ENCODE measurements around the gene MZF1. TPM values are rescaled to one million over a fixed set of nuclear protein-coding genes. Genes with fewer than 3 reads are reported as not detected.
"Not testable (repeated sequence)": the region's sequence is repeated elsewhere in the genome, so short reads cannot be mapped to it uniquely, and the experiment has no call there.

MZF1 gene
- total and polyA plus RNA-seq, 2 donors = 9.0 to 24.7 TPM

- peaks cover 0 to 3% of the 10 kb centered on the region in 2 donors for H3K9me3 ChIP-seq (ENCODE audit: control insufficient read depth in 2 of 2, insufficient read depth in 1 of 2, low read length in 1 of 2)
- peaks cover 0 to 5% of the 10 kb centered on the region in 2 donors for H3K27me3 ChIP-seq (ENCODE audit: control insufficient read depth in 2 of 2, insufficient read depth in 1 of 2, low read length in 1 of 2)
- no peak overlapping the region for H3K27ac ChIP-seq (ENCODE audit: low read depth in 1 of 2, low read length in 1 of 2)
- H3K36me3 ChIP-seq (ENCODE audit: control insufficient read depth in 2 of 2, insufficient read depth in 2 of 2, low read length in 1 of 2) = peaks cover 49 to 59% of the 10 kb centered on the region in 2 donors
- H3K4me1 ChIP-seq (ENCODE audit: control insufficient read depth in 2 of 2, insufficient read depth in 2 of 2, low read length in 2 of 2) = peaks cover 12 to 27% of the 10 kb centered on the region in 2 donors
- DNase-seq (ENCODE audit: low read depth in 6 of 9, low spot score in 9 of 9) = no peak
- WGBS = 26% methylated on average over 1 of the region's 1 CpG
- H3K4me3 ChIP-seq (ENCODE audit: low read length in 2 of 2) = peak overlapping the region; percentile 85 to 91
These were observed 27.1 kb downstream of the MZF1 start for GRCh38 chr19:58546019-58546530.

- H3K4me3 ChIP-seq (ENCODE audit: low read length in 2 of 2) = peak overlapping the region; percentile 85 to 91
- H3K27me3 ChIP-seq (ENCODE audit: control insufficient read depth in 2 of 2, insufficient read depth in 1 of 2, low read length in 1 of 2) = peaks cover 0 to 7% of the 10 kb centered on the region in 2 donors
- H3K9me3 ChIP-seq (ENCODE audit: control insufficient read depth in 2 of 2, insufficient read depth in 1 of 2, low read length in 1 of 2) = peaks cover 0 to 3% of the 10 kb centered on the region in 2 donors
- peak in 1 of 9 donors; percentile 41 for DNase-seq (ENCODE audit: low read depth in 6 of 9, low spot score in 9 of 9)
- peaks cover 42 to 53% of the 10 kb centered on the region in 2 donors for H3K36me3 ChIP-seq (ENCODE audit: control insufficient read depth in 2 of 2, insufficient read depth in 2 of 2, low read length in 1 of 2)
- 13% methylated on average over 21 of the region's 21 CpGs for WGBS
- H3K27ac ChIP-seq (ENCODE audit: low read depth in 1 of 2, low read length in 1 of 2) = peak overlapping the region; percentile 25 to 65
- peaks cover 12 to 27% of the 10 kb centered on the region in 2 donors for H3K4me1 ChIP-seq (ENCODE audit: control insufficient read depth in 2 of 2, insufficient read depth in 2 of 2, low read length in 2 of 2)
These were observed 27.7 kb downstream of the MZF1 start for GRCh38 chr19:58545286-58546018.

DNA sequence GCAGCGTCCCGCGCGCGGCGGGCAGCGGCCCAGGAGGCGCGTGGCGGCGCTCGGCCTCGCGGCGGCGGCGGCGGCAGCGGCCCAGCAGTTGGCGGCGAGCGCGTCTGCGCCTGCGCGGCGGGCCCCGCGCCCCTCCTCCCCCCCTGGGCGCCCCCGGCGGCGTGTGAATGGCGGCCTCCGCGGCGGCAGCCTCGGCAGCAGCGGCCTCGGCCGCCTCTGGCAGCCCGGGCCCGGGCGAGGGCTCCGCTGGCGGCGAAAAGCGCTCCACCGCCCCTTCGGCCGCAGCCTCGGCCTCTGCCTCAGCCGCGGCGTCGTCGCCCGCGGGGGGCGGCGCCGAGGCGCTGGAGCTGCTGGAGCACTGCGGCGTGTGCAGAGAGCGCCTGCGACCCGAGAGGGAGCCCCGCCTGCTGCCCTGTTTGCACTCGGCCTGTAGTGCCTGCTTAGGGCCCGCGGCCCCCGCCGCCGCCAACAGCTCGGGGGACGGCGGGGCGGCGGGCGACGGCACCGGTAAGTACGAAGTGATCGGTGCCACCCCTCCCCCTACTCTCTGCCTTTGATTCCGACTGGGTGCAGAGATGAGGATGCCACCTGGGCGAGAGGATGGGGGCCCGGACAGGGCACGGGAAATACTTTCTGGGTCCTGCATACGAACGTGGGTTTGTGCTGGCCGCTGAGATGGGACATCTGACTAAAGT, 28.4 kb downstream of the MZF1 start:
- H3K4me1 ChIP-seq (ENCODE audit: control insufficient read depth in 2 of 2, insufficient read depth in 2 of 2, low read length in 2 of 2) = peaks cover 12 to 27% of the 10 kb centered on the region in 2 donors
- under 1% methylated on average over 91 of the region's 92 CpGs for WGBS

DNA sequence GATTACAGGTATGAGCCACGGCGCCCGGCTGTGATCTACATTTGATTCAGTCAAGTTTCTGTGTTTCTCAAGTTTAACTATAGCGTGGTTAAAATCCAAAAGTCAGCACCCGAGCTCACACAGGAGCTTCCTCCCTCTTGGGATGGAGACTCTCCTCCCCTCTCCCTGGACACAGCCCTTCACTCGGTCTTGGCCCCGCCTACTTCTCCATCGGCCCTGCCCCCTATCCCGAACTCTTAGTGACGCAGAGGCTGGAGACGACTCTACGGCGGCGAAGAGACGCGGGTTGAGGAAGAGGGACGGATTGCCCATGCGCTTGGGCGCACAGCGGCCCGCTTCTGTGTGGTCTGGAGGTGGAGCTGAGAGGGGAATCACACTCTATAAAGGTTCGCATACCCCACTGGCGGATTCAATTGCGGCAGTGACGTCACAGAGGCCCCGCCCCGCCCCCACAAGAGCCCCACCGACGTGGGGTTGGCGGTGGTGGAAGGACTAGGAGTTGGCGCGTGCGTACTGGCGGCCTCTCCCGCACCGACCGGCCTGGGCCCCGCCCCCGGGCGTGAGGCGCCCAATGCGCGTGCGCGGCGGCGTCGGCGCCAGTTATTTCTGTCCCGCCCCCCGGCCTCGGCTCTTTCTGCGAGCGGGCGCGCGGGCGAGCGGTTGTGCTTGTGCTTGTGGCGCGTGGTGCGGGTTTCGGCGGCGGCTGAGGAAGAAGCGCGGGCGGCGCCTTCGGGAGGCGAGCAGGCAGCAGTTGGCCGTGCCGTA, 29.1 kb downstream of the MZF1 start, which contains the start of gene TRIM28:
Gene TRIM28, plus strand, starts transcription at position 239 of the 765 bp plus-strand sequence. CDS start 694 bp downstream, outside the sequence.
- WGBS = under 1% methylated on average over 73 of the region's 73 CpGs

More for the DNA sequence above, 28.4 kb downstream of the MZF1 start:
- H3K36me3 ChIP-seq (ENCODE audit: control insufficient read depth in 2 of 2, insufficient read depth in 2 of 2, low read length in 1 of 2) = peaks cover 35 to 46% of the 10 kb centered on the region in 2 donors
- DNase-seq (ENCODE audit: low read depth in 6 of 9, low spot score in 9 of 9) = peak in 4 of 9 donors; percentile 60 to 81 (median 78)
- peak overlapping the region; percentile 91 to 100 for H3K27ac ChIP-seq (ENCODE audit: low read depth in 1 of 2, low read length in 1 of 2)
- H3K9me3 ChIP-seq (ENCODE audit: control insufficient read depth in 2 of 2, insufficient read depth in 1 of 2, low read length in 1 of 2) = peaks cover 0 to 3% of the 10 kb centered on the region in 2 donors
- H3K4me3 ChIP-seq (ENCODE audit: low read length in 2 of 2) = peak overlapping the region; percentile 85 to 91
- peaks cover 0 to 9% of the 10 kb centered on the region in 2 donors for H3K27me3 ChIP-seq (ENCODE audit: control insufficient read depth in 2 of 2, insufficient read depth in 1 of 2, low read length in 1 of 2)

DNA sequence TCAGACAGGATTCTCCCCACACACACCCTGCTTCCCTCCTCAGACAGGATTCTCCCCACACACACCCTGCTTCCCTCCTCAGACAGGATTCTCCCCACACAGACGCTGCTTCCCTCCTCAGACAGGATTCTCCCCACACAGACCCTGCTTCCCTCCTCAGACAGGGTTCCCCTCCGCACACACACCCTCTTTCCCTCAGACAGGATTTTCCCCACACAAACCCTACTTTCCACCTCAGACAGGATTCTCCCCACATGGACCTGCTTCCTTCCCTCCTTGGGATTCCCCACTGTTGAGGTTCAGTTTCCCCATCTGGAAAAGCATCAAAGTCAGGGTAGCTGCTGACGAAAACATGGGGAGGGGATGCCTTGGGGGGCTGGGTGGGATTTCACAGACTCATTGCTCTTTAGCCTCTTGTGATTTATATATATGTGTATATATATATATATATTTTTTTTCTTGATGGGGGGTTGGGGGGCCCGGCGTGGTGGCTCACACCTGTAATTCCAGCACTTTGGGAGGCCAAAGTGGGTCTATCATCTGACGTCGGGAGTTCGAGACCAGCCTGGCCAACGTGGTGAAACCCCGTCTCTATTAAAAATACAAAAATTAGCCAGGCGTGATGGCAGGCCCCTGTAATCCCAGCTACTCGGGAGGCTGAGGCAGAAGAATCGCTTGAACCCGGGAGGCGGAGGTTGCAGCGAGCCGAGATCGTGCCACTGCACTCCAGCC, 30.3 kb downstream of the MZF1 start:
- not testable (repeated sequence) for H3K9me3 ChIP-seq (ENCODE audit: control insufficient read depth in 2 of 2, insufficient read depth in 1 of 2, low read length in 1 of 2); H3K27ac ChIP-seq (ENCODE audit: low read depth in 1 of 2, low read length in 1 of 2); DNase-seq (ENCODE audit: low read depth in 6 of 9, low spot score in 9 of 9); H3K4me3 ChIP-seq (ENCODE audit: low read length in 2 of 2)
- H3K36me3 ChIP-seq (ENCODE audit: control insufficient read depth in 2 of 2, insufficient read depth in 2 of 2, low read length in 1 of 2) = peaks cover 16 to 26% of the 10 kb centered on the region in 2 donors
- 93% methylated on average over 18 of the region's 18 CpGs for WGBS
- peaks cover 3 to 15% of the 10 kb centered on the region in 2 donors for H3K27me3 ChIP-seq (ENCODE audit: control insufficient read depth in 2 of 2, insufficient read depth in 1 of 2, low read length in 1 of 2)
- peaks cover 16 to 38% of the 10 kb centered on the region in 2 donors for H3K4me1 ChIP-seq (ENCODE audit: control insufficient read depth in 2 of 2, insufficient read depth in 2 of 2, low read length in 2 of 2)

More for the DNA sequence above, 29.1 kb downstream of the MZF1 start, which contains the start of gene TRIM28:
- peaks cover 28 to 38% of the 10 kb centered on the region in 2 donors for H3K36me3 ChIP-seq (ENCODE audit: control insufficient read depth in 2 of 2, insufficient read depth in 2 of 2, low read length in 1 of 2)
- peak within 1 kb of the TSS; percentile 93 to 100 for H3K27ac ChIP-seq (ENCODE audit: low read depth in 1 of 2, low read length in 1 of 2)
- H3K4me1 ChIP-seq (ENCODE audit: control insufficient read depth in 2 of 2, insufficient read depth in 2 of 2, low read length in 2 of 2) = peaks cover 12 to 29% of the 10 kb centered on the region in 2 donors
- peak; percentile 91 to 99 (median 97) for DNase-seq (ENCODE audit: low read depth in 6 of 9, low spot score in 9 of 9)
- H3K27me3 ChIP-seq (ENCODE audit: control insufficient read depth in 2 of 2, insufficient read depth in 1 of 2, low read length in 1 of 2) = peaks cover 0 to 11% of the 10 kb centered on the region in 2 donors
- peak within 1 kb of the TSS; percentile 85 to 91 for H3K4me3 ChIP-seq (ENCODE audit: low read length in 2 of 2)
- H3K9me3 ChIP-seq (ENCODE audit: control insufficient read depth in 2 of 2, insufficient read depth in 1 of 2, low read length in 1 of 2) = peaks cover 0 to 3% of the 10 kb centered on the region in 2 donors

DNA sequence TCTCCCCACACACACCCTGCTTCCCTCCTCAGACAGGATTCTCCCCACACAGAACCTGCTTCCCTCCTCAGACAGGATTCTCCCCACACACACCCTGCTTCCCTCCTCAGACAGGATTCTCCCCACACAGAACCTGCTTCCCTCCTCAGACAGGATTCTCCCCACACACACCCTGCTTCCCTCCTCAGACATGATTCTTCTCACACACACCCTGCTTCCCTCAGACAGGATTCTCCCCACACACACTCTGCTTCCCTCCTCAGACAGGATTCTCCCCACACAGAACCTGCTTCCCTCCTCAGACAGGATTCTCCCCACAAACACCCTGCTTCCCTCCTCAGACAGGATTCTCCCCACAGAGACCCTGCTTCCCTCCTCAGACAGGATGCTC, 34.0 kb downstream of the MZF1 start:
- DNase-seq (ENCODE audit: low read depth in 6 of 9, low spot score in 9 of 9); H3K4me3 ChIP-seq (ENCODE audit: low read length in 2 of 2): not testable (repeated sequence)

DNA sequence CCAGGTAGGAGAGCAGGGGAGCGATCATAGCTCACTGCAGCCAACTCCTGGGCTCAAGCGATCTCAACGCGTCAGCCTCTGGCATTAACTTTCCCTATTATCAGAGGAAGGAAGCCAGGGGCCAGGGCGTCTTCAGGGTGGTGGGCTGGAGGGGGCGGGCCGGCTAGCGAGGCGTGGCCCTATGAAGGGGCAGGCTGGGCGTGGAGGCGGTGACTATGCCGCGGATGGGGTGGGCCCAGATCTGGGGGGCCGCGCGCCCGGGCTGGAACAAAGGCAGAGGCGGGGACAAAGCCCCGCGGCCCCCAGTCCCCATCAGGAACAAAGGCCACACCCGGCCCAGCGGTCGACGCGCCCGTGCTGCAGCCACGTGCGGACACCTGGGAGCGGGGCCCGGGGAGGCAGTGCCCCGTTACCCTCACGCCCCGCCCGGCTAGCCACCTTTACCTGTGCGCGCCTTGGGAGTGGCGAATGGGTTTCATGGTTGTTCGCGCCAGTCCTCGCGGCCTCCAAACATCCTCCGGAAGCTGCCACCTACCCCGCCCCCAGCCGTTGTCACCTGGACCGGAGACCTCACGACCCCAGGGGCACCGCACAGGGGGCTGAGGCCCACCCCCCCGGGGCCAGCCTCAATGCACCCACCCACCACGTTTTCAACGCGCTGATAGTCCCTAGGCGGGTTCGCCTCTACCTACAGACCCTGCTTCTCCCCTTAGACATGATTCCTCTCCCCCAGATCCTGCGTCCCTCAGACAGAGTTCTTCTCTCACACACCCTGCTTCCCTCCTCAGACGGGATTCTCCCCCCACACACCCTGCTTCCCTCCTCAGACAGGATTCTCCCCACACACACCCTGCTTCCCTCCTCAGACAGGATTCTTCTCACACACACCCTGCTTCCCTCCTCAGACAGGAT, 34.6 kb downstream of the MZF1 start:
- H3K27ac ChIP-seq (ENCODE audit: low read depth in 1 of 2, low read length in 1 of 2) = peak overlapping the region; percentile 52 to 83
- peak in 2 of 9 donors; percentile 53 to 75 for DNase-seq (ENCODE audit: low read depth in 6 of 9, low spot score in 9 of 9)
- peaks cover 0 to 3% of the 10 kb centered on the region in 2 donors for H3K9me3 ChIP-seq (ENCODE audit: control insufficient read depth in 2 of 2, insufficient read depth in 1 of 2, low read length in 1 of 2)
- H3K36me3 ChIP-seq (ENCODE audit: control insufficient read depth in 2 of 2, insufficient read depth in 2 of 2, low read length in 1 of 2) = no peaks in the 10 kb centered on the region
- peaks cover 4 to 20% of the 10 kb centered on the region in 2 donors for H3K4me1 ChIP-seq (ENCODE audit: control insufficient read depth in 2 of 2, insufficient read depth in 2 of 2, low read length in 2 of 2)
- H3K4me3 ChIP-seq (ENCODE audit: low read length in 2 of 2) = peak overlapping the region; percentile 50 to 51
- whole genome bisulfite sequencing = under 1% methylated on average over 55 of the region's 55 CpGs
- H3K27me3 ChIP-seq (ENCODE audit: control insufficient read depth in 2 of 2, insufficient read depth in 1 of 2, low read length in 1 of 2) = peaks cover 3 to 15% of the 10 kb centered on the region in 2 donors

More for the DNA sequence above, 34.0 kb downstream of the MZF1 start:
- peaks cover 3 to 15% of the 10 kb centered on the region in 2 donors for H3K27me3 ChIP-seq (ENCODE audit: control insufficient read depth in 2 of 2, insufficient read depth in 1 of 2, low read length in 1 of 2)
- not testable (repeated sequence) for H3K9me3 ChIP-seq (ENCODE audit: control insufficient read depth in 2 of 2, insufficient read depth in 1 of 2, low read length in 1 of 2); H3K36me3 ChIP-seq (ENCODE audit: control insufficient read depth in 2 of 2, insufficient read depth in 2 of 2, low read length in 1 of 2); H3K27ac ChIP-seq (ENCODE audit: low read depth in 1 of 2, low read length in 1 of 2)
- H3K4me1 ChIP-seq (ENCODE audit: control insufficient read depth in 2 of 2, insufficient read depth in 2 of 2, low read length in 2 of 2) = peaks cover 4 to 24% of the 10 kb centered on the region in 2 donors
